Tibial artery (tissue), 4 donors: ENCODE data around the gene CD44.
"Not testable (repeated sequence)": the region's sequence is repeated elsewhere in the genome, so short reads cannot be mapped to it uniquely, and the experiment has no call there.

Experiments used
- DNase-seq, 2 donors: peaks; one replicate each; pipeline ENCODE4 v3.0.0-alpha.2; 2019
- H3K27ac ChIP-seq, 2 donors: fragments of 200-600 bp; sonication (generic) in 1 of 2; 1 replicate in 1 of 2; 2 replicates in 1 of 2; pipeline ENCODE4 v1.5.1; 2018 to 2019; ENCODE audit warnings: mild to moderate bottlenecking in 1 of 2
- H3K27me3 ChIP-seq, 2 donors: fragments of 200-600 bp; sonication (generic) in 1 of 2; one replicate each; pipeline versions ENCODE4 v1.5.1 to v1.6.0; 2016 to 2019
- H3K36me3 ChIP-seq, 3 donors: fragments of 200-600 bp; sonication (generic) in 2 of 3; one replicate each; pipeline ENCODE4 v1.5.1; 2016 to 2019; ENCODE audit warnings: mild to moderate bottlenecking in 2 of 3
- H3K4me1 ChIP-seq, 4 donors: fragments of 200-600 bp; sonication (generic) in 2 of 4; 1 replicate in 3 of 4; 2 replicates in 1 of 4; pipeline ENCODE4 v1.5.1; 2016 to 2019
- H3K4me3 ChIP-seq, 2 donors: fragments of 200-600 bp; sonication (generic) in 1 of 2; 1 replicate in 1 of 2; 2 replicates in 1 of 2; pipeline ENCODE4 v1.5.1; 2018 to 2019; ENCODE audit warnings: mild to moderate bottlenecking in 2 of 2
- H3K9me3 ChIP-seq, 3 donors: fragments of 200-600 bp; sonication (generic) in 1 of 3; one replicate each; pipeline ENCODE4 v1.5.1; 2016 to 2019
- intact Hi-C: fragments of 100-400 bp; cut with DNase I; formaldehyde crosslinking; loops from one replicate; pipeline ENCODE4 v1.15.0; 2023; ENCODE audit warnings: low total_unique reads
- TF ChIP-seq, protein P1 (sequence below), 2 experiments: fragments of 200-600 bp in 1 of 2; fragments of 450-650 bp in 1 of 2; IDR thresholded peaks; one replicate each; pipeline ENCODE4 v1.5.1; 2017 to 2019; ENCODE audit warnings: antibody characterized with exemption in 2 of 2, mild to moderate bottlenecking in 1 of 2, moderate library complexity in 1 of 2

CD44 gene

DNA sequence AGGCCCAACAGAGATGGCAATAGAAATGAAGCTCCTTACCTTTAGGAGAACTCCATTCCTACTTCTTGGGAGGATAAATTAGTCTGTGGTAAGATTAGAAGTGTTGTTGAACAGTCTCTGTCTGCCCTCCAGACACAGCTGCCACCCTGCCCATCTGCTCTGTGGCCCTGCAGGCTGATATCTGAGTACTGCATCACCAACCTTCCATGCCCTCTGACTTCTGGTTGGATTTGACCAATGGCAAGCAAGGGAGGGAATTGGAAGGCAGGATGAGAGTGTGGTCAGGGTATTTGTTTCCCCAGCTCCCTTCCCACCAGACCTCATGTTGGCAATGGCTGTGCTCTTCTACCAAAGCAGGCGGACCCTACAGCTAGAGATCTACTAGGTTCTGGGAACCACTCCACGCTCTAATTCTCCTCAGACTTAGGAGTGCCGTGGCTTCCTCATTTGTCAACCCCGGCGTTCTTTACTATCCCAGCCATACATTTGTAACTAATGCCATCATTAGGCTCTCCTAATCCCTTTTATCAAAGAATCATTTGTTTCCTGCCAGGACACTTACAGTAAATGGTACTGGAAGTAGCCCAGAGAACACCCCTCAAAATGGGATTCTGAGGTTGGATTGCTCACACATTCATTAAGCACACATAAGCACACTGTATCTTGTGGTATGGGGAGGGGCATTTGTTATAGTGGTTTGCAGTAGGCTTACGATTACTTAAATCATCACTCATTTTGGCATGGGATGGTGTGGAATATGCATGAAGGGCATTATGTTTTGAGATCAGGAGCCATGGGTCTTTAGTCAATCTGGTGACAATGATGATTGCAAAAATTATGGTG is 35.4 kb upstream of the CD44 start:
- Histone ChIP-seq H3K4me3 (no peak overlapping the region), H3K27me3 (no peaks in the 10 kb centered on the region), H3K9me3 (no peaks in the 10 kb centered on the region), H3K4me1 (peaks cover 0 to 55% (median 36%) of the 10 kb centered on the region in 4 donors), H3K27ac (no peak overlapping the region), H3K36me3 (no peaks in the 10 kb centered on the region)
- intact Hi-C loops: no loop called here
- TF ChIP-seq, protein P1, sequence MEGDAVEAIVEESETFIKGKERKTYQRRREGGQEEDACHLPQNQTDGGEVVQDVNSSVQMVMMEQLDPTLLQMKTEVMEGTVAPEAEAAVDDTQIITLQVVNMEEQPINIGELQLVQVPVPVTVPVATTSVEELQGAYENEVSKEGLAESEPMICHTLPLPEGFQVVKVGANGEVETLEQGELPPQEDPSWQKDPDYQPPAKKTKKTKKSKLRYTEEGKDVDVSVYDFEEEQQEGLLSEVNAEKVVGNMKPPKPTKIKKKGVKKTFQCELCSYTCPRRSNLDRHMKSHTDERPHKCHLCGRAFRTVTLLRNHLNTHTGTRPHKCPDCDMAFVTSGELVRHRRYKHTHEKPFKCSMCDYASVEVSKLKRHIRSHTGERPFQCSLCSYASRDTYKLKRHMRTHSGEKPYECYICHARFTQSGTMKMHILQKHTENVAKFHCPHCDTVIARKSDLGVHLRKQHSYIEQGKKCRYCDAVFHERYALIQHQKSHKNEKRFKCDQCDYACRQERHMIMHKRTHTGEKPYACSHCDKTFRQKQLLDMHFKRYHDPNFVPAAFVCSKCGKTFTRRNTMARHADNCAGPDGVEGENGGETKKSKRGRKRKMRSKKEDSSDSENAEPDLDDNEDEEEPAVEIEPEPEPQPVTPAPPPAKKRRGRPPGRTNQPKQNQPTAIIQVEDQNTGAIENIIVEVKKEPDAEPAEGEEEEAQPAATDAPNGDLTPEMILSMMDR (IDR thresholded peaks at IDR 0.05): no peak
- no peak for DNase-seq

DNA sequence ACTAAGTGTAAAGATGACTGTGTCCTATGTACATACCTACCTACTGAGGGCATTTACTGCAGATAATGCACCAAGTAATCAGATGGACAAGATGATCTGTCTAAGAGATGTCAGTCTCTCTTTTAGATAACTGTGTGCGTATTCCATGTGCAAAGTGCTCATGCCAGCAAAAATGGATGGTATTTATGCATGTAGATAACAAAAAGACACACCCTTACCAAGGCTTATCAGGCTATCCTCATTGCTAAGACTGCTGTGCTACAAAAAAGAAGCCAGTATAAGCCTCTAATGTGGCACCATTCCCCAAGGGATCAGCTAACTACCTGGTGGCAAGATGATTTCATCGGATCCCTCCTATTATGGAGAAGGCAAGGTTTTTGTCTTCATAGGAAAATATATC is 34.3 kb upstream of the CD44 start:
- TF ChIP-seq, protein P1 (IDR thresholded peaks at IDR 0.05): no peak
- peaks cover 0 to 45% (median 26%) of the 10 kb centered on the region in 4 donors for H3K4me1 ChIP-seq
- H3K27me3 ChIP-seq: no peaks in the 10 kb centered on the region
- H3K4me3 ChIP-seq: no peak overlapping the region
- intact Hi-C loops: no loop called here
- no peak overlapping the region for H3K27ac ChIP-seq
- no peaks in the 10 kb centered on the region for H3K36me3 ChIP-seq
- no peak for DNase-seq
- no peaks in the 10 kb centered on the region for H3K9me3 ChIP-seq

DNA sequence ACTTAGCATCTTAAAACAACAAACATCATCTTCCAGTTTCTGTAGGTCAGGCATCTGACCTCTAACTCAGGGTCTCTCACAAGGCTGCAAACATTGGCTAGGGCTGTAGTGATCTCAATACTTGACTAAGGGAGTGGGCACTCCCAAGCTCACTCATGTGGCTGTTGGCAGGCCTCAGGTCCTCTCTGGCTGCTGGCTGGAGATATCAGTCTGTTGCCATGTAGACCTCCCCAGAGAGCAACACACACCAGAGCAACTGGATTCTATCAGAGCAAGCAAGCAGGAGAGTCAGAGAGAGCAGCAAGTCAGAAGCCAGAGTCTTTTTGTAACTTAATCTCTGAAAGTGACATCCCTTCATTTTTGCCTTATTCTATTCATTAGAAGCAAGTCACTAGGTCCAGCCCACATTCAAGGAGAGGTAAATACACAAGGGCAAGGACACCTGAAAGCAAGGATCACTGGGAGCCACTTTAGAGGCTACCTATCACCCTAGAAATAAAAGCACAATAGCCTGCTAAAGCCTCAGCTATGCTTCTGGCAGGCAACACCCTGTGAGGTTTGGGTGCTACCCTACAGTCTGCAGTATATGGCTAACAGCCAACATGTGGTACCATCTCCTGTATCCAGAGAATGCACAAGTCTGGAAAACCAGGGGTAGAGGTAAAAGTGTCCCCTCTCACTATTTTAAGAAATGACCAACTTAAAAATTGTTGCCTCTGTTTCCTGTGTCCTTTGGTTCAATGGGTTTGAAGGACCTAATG is 33.5 kb upstream of the CD44 start:
- Histone ChIP-seq H3K36me3 (no peaks in the 10 kb centered on the region), H3K9me3 (no peaks in the 10 kb centered on the region), H3K27me3 (no peaks in the 10 kb centered on the region), H3K4me3 (no peak overlapping the region), H3K27ac (peak overlapping the region; percentile 46 to 58), H3K4me1 (peaks cover 0 to 36% (median 20%) of the 10 kb centered on the region in 4 donors)
- TF ChIP-seq, protein P1 (IDR thresholded peaks at IDR 0.05): no peak
- peak; percentile 50 to 78 for DNase-seq
- intact Hi-C loops: no loop called here

DNA sequence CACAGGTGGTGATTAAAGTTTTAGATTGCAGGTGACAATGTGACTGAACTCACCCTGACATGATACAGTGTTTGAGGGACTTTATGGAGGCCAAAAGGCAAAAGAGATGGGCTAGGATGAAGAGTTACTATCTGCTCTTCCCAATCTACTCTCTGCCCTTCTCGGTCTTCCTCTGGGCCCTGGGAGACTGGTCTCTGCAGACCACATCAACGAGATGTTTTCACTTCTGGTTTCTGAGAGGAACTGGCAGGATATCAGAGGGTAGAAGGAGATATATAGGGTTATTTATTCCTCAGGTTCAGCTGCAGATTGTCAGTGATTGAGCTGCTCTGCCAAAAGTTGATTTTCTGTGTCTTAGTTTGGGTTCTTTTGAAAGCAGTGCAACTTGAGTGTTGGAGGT is 32.4 kb upstream of the CD44 start:
- TF ChIP-seq, protein P1 (IDR thresholded peaks at IDR 0.05): no peak
- no peak for DNase-seq

DNA sequence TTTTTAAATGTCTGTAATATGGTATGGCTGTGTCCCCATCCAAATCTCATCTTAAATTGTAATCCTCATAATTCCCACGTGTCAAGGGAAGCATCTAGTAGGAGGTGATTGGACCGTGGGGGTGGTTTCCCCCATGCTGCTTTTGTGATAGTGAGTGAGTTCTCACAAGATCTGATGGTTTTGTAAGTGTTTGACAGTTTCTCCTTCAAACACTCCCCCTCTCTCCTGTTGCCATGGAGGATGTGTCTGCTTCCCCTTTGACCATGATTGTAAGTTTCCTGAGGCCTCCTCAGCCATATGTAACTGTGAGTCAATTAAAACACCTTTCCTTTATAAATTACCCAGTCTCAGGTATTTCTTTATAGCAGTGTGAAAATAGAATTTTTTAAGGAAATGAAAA is 31.1 kb upstream of the CD44 start:
- H3K27ac ChIP-seq: no peak overlapping the region
- no peaks in the 10 kb centered on the region for H3K36me3 ChIP-seq
- TF ChIP-seq, protein P1 (IDR thresholded peaks at IDR 0.05): no peak
- no peaks in the 10 kb centered on the region for H3K9me3 ChIP-seq
- no peaks in the 10 kb centered on the region for H3K27me3 ChIP-seq
- no peak for DNase-seq
- H3K4me1 ChIP-seq: peaks cover 0 to 31% (median 17%) of the 10 kb centered on the region in 4 donors
- H3K4me3 ChIP-seq: no peak overlapping the region
- intact Hi-C loops: no loop called here

More for the DNA sequence above, 32.4 kb upstream of the CD44 start:
- Histone ChIP-seq H3K27me3 (no peaks in the 10 kb centered on the region), H3K4me3 (no peak overlapping the region), H3K9me3 (no peaks in the 10 kb centered on the region), H3K27ac (no peak overlapping the region), H3K36me3 (no peaks in the 10 kb centered on the region), H3K4me1 (peaks cover 0 to 35% (median 22%) of the 10 kb centered on the region in 4 donors)
- intact Hi-C loops: no loop called here

DNA sequence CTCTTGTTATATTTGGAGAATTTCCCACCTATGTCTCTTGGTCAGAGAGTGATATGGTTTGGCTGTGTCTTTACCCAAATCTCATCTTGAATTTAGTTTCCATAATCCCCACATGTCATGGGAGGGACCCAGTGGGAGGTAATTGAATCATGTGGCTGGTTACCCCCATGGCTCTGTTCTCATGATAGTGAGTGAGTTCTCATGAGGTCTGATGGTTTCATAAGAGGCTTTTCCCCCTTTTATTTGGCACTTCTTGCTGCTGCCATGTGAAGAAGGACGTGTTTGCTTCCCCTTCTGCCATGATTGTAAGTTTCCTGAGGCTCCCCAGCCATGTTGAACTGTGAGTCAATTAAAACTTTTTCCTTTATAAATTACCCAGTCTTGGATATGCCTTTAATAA is 30.6 kb upstream of the CD44 start:
- H3K4me3 ChIP-seq, H3K27me3 ChIP-seq, H3K27ac ChIP-seq, intact Hi-C loops, H3K36me3 ChIP-seq, H3K9me3 ChIP-seq, DNase-seq: not testable (repeated sequence)
- H3K4me1 ChIP-seq: peaks cover 0 to 31% (median 17%) of the 10 kb centered on the region in 4 donors
